ENCODE results near the gene SRCAP. TPM values are rescaled to one million over a fixed set of nuclear protein-coding genes. Genes with fewer than 3 reads are reported as not detected.

SRCAP gene
- total RNA-seq, 6 experiments from 2014 or later: 43.4 to 48.1 (median 45.9) TPM

GRCh38 chr16:30758988-30759491 lies 60.1 kb downstream of the SRCAP start:
- no peak for TF ChIP-seq CTCF (IDR thresholded peaks at IDR 0.05)
- peaks cover 23% of the 10 kb centered on the region for H3K36me3 Mint-ChIP-seq (ENCODE audit: low read depth)
- H3K9me3 Mint-ChIP-seq: no peaks in the 10 kb centered on the region
- H3K27me3 Mint-ChIP-seq (ENCODE audit: insufficient read depth): peaks cover 10% of the 10 kb centered on the region
- peaks cover 27% of the 10 kb centered on the region for H3K4me1 Mint-ChIP-seq (ENCODE audit: low read depth)
- H3K4me3 Mint-ChIP-seq: no peak overlapping the region
- H3K27ac Mint-ChIP-seq: no peak overlapping the region
- no peak for DNase-seq

- Mint-ChIP-seq H3K36me3 (ENCODE audit: low read depth) (peaks cover 19% of the 10 kb centered on the region), H3K27ac (no peak overlapping the region), H3K9me3 (no peaks in the 10 kb centered on the region), H3K4me3 (peak overlapping the region; percentile 95; the same call in 1 of the 2 replicates), H3K4me1 (ENCODE audit: low read depth) (peaks cover 27% of the 10 kb centered on the region), H3K27me3 (ENCODE audit: insufficient read depth) (peaks cover 10% of the 10 kb centered on the region)
- DNase-seq: no peak
- no peak for TF ChIP-seq CTCF (IDR thresholded peaks at IDR 0.05)
These were observed 61.1 kb downstream of the SRCAP start for GRCh38 chr16:30760001-30760559.

GRCh38 chr16:30760577-30761426 lies 61.8 kb downstream of the SRCAP start:
- TF ChIP-seq CTCF (IDR thresholded peaks at IDR 0.05): no peak
- H3K27ac Mint-ChIP-seq: peak overlapping the region; percentile 90
- H3K27me3 Mint-ChIP-seq (ENCODE audit: insufficient read depth): peaks cover 10% of the 10 kb centered on the region
- peak overlapping the region; percentile 95 for H3K4me3 Mint-ChIP-seq
- no peak for DNase-seq
- H3K4me1 Mint-ChIP-seq (ENCODE audit: low read depth): peaks cover 27% of the 10 kb centered on the region
- peaks cover 25% of the 10 kb centered on the region for H3K36me3 Mint-ChIP-seq (ENCODE audit: low read depth)
- H3K9me3 Mint-ChIP-seq: no peaks in the 10 kb centered on the region

- peak; percentile 16 for DNase-seq
- peak overlapping the region; percentile 95 for H3K4me3 Mint-ChIP-seq
- H3K27ac Mint-ChIP-seq: peak overlapping the region; percentile 90
- no peak for TF ChIP-seq CTCF (IDR thresholded peaks at IDR 0.05)
- peaks cover 10% of the 10 kb centered on the region for H3K27me3 Mint-ChIP-seq (ENCODE audit: insufficient read depth)
- peaks cover 27% of the 10 kb centered on the region for H3K4me1 Mint-ChIP-seq (ENCODE audit: low read depth)
- H3K9me3 Mint-ChIP-seq: no peaks in the 10 kb centered on the region
- H3K36me3 Mint-ChIP-seq (ENCODE audit: low read depth): peaks cover 26% of the 10 kb centered on the region
These were observed 62.5 kb downstream of the SRCAP start for GRCh38 chr16:30761427-30761927.

- Mint-ChIP-seq H3K27me3 (ENCODE audit: insufficient read depth) (peaks cover 10% of the 10 kb centered on the region), H3K27ac (peak within 1 kb of the TSS; percentile 90), H3K36me3 (ENCODE audit: low read depth) (peaks cover 29% of the 10 kb centered on the region), H3K9me3 (no peaks in the 10 kb centered on the region), H3K4me3 (peak within 1 kb of the TSS; percentile 95), H3K4me1 (ENCODE audit: low read depth) (peaks cover 27% of the 10 kb centered on the region)
- TF ChIP-seq CTCF (IDR thresholded peaks at IDR 0.05): no peak
- peak; percentile 98 for DNase-seq
These were observed 63.2 kb downstream of the SRCAP start, which contains the start of the genes CFAP119 and RNF40 for GRCh38 chr16:30761928-30762902. CFAP119 (minus strand) TSS chr16:30762062; CDS start chr16:30761748, 314 bp downstream. RNF40 (plus strand) TSS chr16:30762322; CDS start chr16:30762546, 224 bp downstream.
